Natural killer cell (primary cell): ENCODE measurements around the gene DST. TPM values are rescaled to one million over a fixed set of nuclear protein-coding genes. Genes with fewer than 3 reads are reported as not detected.

Source experiments
- ATAC-seq, 3 donors: fragments of 150-1000 bp in 2 of 3; fragments of 200-7000 bp in 1 of 3; cut with Tn5 transposase; 1 replicate in 1 of 3; 2 replicates in 2 of 3; pipeline ENCODE4 v1.10.0; 2021; ENCODE audit warnings: mild to moderate bottlenecking in 2 of 3, moderate library complexity in 2 of 3
- DNase-seq, 2 donors: peaks; one replicate each; pipeline versions ENCODE4 v3.0.0 to v3.0.0-alpha.2; 2013 to 2021; ENCODE audit warnings: mixed read lengths in 1 of 2
- H3K27ac ChIP-seq: one replicate; pipeline ENCODE4 v1.5.1; 2013; ENCODE audit warnings: mild to moderate bottlenecking, low read length
- H3K27me3 ChIP-seq: one replicate; pipeline ENCODE4 v1.6.1; 2013; ENCODE audit warnings: low read length; ENCODE audit not compliant: control insufficient read depth, insufficient read depth
- H3K36me3 ChIP-seq: one replicate; pipeline ENCODE4 v1.6.1; 2013; ENCODE audit warnings: low read length; ENCODE audit not compliant: control insufficient read depth, insufficient read depth
- H3K4me1 ChIP-seq: one replicate; pipeline ENCODE4 v1.6.1; 2013; ENCODE audit warnings: low read length; ENCODE audit not compliant: control insufficient read depth, insufficient read depth
- H3K4me3 ChIP-seq: one replicate; pipeline ENCODE4 v1.5.1; 2013; ENCODE audit warnings: low read length
- H3K9me3 ChIP-seq: one replicate; pipeline ENCODE4 v1.6.1; 2013; ENCODE audit warnings: low read length; ENCODE audit not compliant: control insufficient read depth, insufficient read depth
- H3K27ac Mint-ChIP-seq, 2 donors: one replicate each; pipeline ENCODE4 v1.8.0; 2022; ENCODE audit warnings: mild to moderate bottlenecking in 2 of 2, mixed read lengths in 2 of 2, moderate library complexity in 1 of 2
- H3K27me3 Mint-ChIP-seq, 2 donors: one replicate each; pipeline ENCODE4 v1.8.0; 2022; ENCODE audit warnings: low read depth in 2 of 2, mixed read lengths in 2 of 2
- H3K36me3 Mint-ChIP-seq: one replicate; pipeline ENCODE4 v1.8.0; 2022; ENCODE audit warnings: mixed read lengths
- H3K4me1 Mint-ChIP-seq, 2 donors: one replicate each; pipeline ENCODE4 v1.8.0; 2022; ENCODE audit warnings: mixed read lengths in 2 of 2
- H3K4me3 Mint-ChIP-seq: one replicate; pipeline ENCODE4 v1.8.0; 2022; ENCODE audit warnings: mild to moderate bottlenecking, moderate library complexity, mixed read lengths
- H3K9me3 Mint-ChIP-seq, 2 donors: one replicate each; pipeline ENCODE4 v1.8.0; 2022; ENCODE audit warnings: mixed read lengths in 2 of 2
- CTCF ChIP-seq: fragments of 200-600 bp; IDR thresholded peaks from one replicate; pipeline ENCODE4 v1.8.0; 2022; ENCODE audit warnings: antibody characterized with exemption
- WGBS: methylation state at CpG from one replicate; pipeline ENCODE4 v1.1.7; 2013; ENCODE audit warnings: missing lambda C conversion rate; ENCODE audit not compliant: insufficient coverage; 5-methylcytosine and 5-hydroxymethylcytosine counted together
- intact Hi-C: fragments of 100-400 bp; cut with micrococcal nuclease; formaldehyde crosslinking; loops from one replicate; pipeline ENCODE4 v1.14.2; 2022
- total RNA-seq, 4 donors: library from RNA; stranded (reverse); fragments of 120-200 nt in 1 of 4; gene quantifications; one replicate each; pipeline versions ENCODE4 v1.2.3 to v1.2.4, GENCODE V29; 2013 to 2022

The DST gene
- total RNA-seq, 3 donors from 2014 or later (not counting 1 experiment from before 2014, with no cell fraction given) = 5.6 to 14.7 (median 8.9) TPM

DNA sequence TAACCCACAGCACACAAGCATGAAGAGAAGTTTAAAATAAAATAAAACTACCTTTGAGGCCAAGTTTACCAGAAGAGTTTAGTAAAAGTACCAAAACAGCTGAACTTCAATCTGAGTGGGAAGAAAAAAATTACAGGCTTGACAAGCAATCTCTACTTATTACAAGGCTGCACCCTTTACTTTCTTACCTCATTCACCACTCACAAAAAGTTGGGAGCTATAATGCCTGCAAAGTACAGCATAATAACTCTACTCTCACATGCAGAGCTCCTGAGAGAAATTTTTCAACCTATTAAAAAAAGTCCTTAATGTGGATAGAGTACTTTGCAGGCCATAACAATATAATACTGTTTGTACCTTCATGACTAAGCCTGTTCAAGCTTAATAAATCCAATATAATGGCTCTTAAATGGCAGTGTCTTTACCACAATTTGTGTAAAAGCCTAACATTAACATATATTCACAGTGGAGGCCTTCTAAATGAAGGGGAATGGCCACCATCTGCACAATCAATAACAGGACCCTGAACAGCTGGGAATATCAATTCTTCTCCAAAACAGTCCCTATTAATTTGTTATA, 103.1 kb downstream of the DST start:
- Mint-ChIP-seq H3K27ac (no peak overlapping the region), H3K9me3 (no peaks in the 10 kb centered on the region), H3K4me3 (no peak overlapping the region), H3K36me3 (no peaks in the 10 kb centered on the region), H3K4me1 (no peaks in the 10 kb centered on the region), H3K27me3 (no peaks in the 10 kb centered on the region)
- ATAC-seq = no peak
- no peaks in the 10 kb centered on the region for H3K36me3 ChIP-seq
- no peaks in the 10 kb centered on the region for H3K27me3 ChIP-seq
- intact Hi-C loops = no loop called here
- no peak overlapping the region for H3K4me3 ChIP-seq
- no peak for TF ChIP-seq CTCF
- no peaks in the 10 kb centered on the region for H3K9me3 ChIP-seq
- DNase-seq = no peak
- no peak overlapping the region for H3K27ac ChIP-seq
- H3K4me1 ChIP-seq = no peaks in the 10 kb centered on the region

DNA sequence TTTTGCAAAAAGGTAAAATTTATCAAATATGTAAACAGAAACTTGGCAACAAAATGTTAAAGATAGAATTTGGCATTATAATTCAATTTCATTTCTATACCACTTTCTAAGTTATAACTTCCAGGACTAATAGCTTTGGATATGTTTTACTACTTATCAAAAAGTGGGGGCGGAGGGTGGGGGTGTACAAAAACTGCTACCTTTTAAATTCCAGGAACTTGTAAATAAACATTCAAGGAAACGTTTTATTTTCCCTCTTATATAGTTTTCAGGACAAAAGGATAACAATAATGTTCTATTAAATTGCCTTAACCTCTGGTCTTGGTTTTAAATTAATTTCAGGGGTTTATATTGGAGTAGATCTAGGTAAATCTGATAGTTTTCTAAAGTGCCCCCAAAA, 103.8 kb downstream of the DST start:
- no peaks in the 10 kb centered on the region for H3K27me3 Mint-ChIP-seq
- ATAC-seq (no peak), DNase-seq (no peak)
- no peak overlapping the region for H3K27ac Mint-ChIP-seq
- no peaks in the 10 kb centered on the region for H3K4me1 Mint-ChIP-seq
- Histone ChIP-seq H3K27me3 (no peaks in the 10 kb centered on the region), H3K4me3 (no peak overlapping the region), H3K9me3 (no peaks in the 10 kb centered on the region), H3K4me1 (no peaks in the 10 kb centered on the region), H3K27ac (no peak overlapping the region), H3K36me3 (no peaks in the 10 kb centered on the region)
- WGBS = no CpG with 5 or more reads among the region's 2 CpGs
- no peaks in the 10 kb centered on the region for H3K36me3 Mint-ChIP-seq
- no peaks in the 10 kb centered on the region for H3K9me3 Mint-ChIP-seq
- H3K4me3 Mint-ChIP-seq = no peak overlapping the region
- intact Hi-C loops = no loop called here
- no peak for TF ChIP-seq CTCF

- Histone ChIP-seq H3K4me1 (no peaks in the 10 kb centered on the region), H3K36me3 (no peaks in the 10 kb centered on the region), H3K4me3 (no peak overlapping the region), H3K27me3 (no peaks in the 10 kb centered on the region), H3K27ac (no peak overlapping the region), H3K9me3 (no peaks in the 10 kb centered on the region)
- DNase-seq = no peak
- Mint-ChIP-seq H3K9me3 (no peaks in the 10 kb centered on the region), H3K4me1 (no peaks in the 10 kb centered on the region), H3K27ac (no peak overlapping the region), H3K27me3 (no peaks in the 10 kb centered on the region), H3K4me3 (no peak overlapping the region), H3K36me3 (no peaks in the 10 kb centered on the region)
- intact Hi-C loops = no loop called here
- TF ChIP-seq CTCF = no peak
- ATAC-seq = no peak
These were observed 105.4 kb downstream of the DST start for GRCh38 chr6:56537223-56537770.

DNA sequence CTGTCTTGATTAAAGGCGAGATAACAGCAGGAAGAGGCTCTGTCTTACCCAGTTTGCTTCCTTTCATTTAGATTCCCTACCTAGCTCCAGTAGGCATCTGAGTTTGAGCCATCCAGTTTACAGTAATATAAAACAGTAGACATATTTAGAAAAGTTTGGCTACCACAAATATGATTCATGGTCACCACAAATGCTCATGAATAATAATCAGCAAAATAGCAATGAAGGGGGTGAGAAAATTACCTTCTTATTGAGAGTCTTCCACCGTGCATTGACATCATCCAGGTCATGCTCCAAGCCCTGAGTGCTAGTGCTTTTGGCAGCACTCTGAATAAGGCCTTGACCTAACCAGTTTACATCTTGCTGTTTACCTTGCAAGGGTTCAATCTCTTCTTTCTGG, 106.2 kb downstream of the DST start:
- intact Hi-C loops = no loop called here
- H3K4me1 Mint-ChIP-seq = no peaks in the 10 kb centered on the region
- no peaks in the 10 kb centered on the region for H3K36me3 Mint-ChIP-seq
- no peaks in the 10 kb centered on the region for H3K9me3 Mint-ChIP-seq
- no peak overlapping the region for H3K27ac ChIP-seq
- no peaks in the 10 kb centered on the region for H3K27me3 Mint-ChIP-seq
- H3K4me1 ChIP-seq = no peaks in the 10 kb centered on the region
- DNase-seq (no peak), ATAC-seq (no peak)
- no peaks in the 10 kb centered on the region for H3K9me3 ChIP-seq
- no peak overlapping the region for H3K4me3 Mint-ChIP-seq
- 84% methylated on average over 2 of the region's 2 CpGs for WGBS
- no peak overlapping the region for H3K4me3 ChIP-seq
- no peaks in the 10 kb centered on the region for H3K36me3 ChIP-seq
- no peak overlapping the region for H3K27ac Mint-ChIP-seq
- no peaks in the 10 kb centered on the region for H3K27me3 ChIP-seq
- no peak for TF ChIP-seq CTCF
